Measurements from ENCODE around the gene MKRN2.

DNA sequence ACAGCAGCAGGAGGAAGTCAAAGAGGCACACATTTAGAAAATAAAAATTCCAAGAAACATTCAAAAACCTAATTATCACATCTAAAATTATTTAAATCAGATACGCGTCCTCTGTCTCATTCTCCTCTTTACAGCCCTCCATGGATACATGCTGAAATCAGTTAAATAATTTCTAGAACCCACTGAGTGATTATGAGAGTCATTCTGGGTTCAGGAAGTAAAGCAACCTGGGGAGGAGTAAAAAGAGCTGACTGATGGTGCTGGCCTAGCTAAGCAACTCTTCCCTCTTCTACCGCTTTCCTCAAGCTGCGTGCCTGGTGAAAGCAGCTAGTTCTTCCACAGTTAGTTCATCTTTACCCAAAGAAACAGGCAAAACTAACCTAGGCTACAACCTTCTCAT, 58.4 kb downstream of the MKRN2 start:
- TF ChIP-seq, protein P1, sequence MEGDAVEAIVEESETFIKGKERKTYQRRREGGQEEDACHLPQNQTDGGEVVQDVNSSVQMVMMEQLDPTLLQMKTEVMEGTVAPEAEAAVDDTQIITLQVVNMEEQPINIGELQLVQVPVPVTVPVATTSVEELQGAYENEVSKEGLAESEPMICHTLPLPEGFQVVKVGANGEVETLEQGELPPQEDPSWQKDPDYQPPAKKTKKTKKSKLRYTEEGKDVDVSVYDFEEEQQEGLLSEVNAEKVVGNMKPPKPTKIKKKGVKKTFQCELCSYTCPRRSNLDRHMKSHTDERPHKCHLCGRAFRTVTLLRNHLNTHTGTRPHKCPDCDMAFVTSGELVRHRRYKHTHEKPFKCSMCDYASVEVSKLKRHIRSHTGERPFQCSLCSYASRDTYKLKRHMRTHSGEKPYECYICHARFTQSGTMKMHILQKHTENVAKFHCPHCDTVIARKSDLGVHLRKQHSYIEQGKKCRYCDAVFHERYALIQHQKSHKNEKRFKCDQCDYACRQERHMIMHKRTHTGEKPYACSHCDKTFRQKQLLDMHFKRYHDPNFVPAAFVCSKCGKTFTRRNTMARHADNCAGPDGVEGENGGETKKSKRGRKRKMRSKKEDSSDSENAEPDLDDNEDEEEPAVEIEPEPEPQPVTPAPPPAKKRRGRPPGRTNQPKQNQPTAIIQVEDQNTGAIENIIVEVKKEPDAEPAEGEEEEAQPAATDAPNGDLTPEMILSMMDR (IDR thresholded peaks at IDR 0.05; ENCODE audit: control extremely low read depth in 1 of 3, insufficient read depth in 1 of 3, low read depth in 1 of 3, low read length in 3 of 3): no peak
- TF ChIP-seq TAF1 (IDR thresholded peaks at IDR 0.05; ENCODE audit: low read depth, low read length): no peak
- TF ChIP-seq, protein P2, sequence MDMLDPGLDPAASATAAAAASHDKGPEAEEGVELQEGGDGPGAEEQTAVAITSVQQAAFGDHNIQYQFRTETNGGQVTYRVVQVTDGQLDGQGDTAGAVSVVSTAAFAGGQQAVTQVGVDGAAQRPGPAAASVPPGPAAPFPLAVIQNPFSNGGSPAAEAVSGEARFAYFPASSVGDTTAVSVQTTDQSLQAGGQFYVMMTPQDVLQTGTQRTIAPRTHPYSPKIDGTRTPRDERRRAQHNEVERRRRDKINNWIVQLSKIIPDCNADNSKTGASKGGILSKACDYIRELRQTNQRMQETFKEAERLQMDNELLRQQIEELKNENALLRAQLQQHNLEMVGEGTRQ (IDR thresholded peaks at IDR 0.05; ENCODE audit: low read length): no peak
